GM19397 (cell line): ENCODE data around the gene MUC6.

Source experiments
- ATAC-seq: cut with Tn5 transposase; IDR thresholded peaks from one replicate; pipeline ENCODE4 v1.9.1; 2021; ENCODE audit warnings: mild to moderate bottlenecking, moderate library complexity; ENCODE audit not compliant: unreplicated experiment

The MUC6 gene

DNA sequence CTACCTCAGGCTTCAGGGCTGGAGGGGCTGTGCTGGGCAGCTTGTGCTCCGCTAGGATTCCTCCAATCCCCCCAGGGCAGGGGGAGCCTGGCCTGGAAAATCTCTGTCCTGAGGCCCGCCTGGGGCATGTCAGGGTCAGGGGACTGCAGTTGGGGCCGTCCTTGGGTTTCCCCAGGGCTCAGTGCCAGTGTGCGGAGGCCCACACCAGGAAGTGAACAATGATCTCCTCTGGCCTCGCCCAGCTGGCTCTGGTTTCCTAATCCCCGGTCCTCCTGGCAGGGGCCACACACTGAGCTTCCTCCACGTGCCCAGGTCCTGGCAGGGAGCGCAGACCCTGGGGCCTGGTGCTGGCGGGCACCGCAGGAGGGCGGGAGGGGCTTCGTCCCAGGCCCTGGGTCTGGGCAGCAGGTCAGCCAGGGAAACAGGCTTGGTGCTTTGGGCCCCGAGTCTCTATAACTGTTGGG is 36.8 kb upstream of the MUC6 start:
- ATAC-seq, result no peak

DNA sequence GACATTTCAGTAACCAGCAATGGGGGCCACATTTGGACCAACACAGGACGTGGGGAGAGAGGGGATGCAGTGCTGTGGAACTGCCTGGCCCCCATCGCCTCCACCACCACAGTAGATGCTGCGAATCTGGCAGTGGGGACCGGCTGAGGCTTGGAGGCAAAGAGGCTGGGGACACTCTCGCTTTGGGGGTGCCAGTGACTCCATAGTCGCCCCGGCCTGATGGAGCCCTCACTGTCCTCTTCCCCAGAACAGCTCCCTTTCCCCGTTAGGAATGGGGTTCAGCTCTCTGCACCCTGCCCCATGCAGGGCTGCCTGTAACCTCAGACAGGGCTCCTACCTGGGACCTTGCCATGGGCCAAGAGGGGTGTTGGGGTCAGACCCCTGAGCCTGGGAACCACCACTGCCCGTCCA is 36.3 kb upstream of the MUC6 start:
- no peak for ATAC-seq

DNA sequence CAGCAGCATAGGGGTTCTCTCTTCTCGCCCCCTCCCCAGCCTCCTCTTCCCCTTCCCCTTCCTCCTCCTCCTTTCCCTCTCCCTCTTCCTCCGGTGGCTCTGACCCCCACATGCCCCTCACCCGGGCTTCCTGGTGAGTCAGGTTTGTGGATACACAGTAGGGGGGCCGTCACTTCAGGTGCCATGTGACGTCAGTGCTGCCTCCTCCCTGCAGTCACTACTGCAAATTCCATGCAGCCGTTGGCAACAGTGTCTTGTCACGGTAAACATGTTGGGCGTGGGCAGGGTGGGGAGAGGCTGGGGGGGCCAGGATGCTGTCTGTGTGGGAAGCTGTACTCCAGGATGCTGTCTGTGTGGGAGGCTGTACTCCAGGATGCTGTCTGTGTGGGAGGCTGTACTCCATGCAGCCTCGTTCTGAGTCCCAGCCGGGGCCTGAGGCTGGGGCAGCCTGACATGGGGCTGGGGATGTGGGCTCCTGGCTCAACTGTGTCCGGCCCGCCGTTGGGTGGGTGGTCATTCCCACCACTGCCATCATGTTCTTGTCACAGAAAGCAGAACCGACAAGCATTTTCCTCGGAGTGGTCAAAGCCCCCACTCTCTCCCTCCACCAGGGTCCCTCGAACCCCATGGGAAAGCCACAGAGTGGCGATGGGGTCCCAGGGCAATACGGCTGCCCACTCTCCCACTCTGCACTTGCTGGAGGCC is 35.8 kb upstream of the MUC6 start:
- no peak for ATAC-seq

DNA sequence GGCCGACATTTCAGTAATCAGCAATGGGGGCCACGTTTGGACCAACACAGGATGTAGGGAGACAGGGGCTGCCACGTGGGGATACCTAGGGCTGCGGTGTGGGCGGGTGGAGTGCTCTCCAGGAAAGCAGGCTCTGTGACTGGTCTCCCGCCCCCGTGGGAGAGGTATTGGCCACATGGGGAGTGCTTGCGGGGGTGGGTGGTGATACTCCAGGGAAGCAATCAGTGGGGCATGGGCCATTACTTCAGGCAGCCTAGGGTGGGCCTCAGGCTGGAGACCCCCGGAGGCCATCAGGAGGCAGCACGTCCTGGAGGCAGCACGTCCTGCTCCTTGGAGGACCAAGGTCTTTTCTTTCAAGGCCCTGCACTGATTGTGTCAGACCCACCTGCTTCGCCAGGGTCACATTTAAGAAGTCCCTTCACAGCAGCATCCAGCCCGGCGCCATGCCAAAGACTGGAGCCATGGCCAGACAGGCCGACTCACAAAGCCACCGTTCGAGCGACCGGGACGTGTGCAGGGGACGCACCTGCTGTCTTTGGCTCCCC is 35.1 kb upstream of the MUC6 start:
- no peak for ATAC-seq

DNA sequence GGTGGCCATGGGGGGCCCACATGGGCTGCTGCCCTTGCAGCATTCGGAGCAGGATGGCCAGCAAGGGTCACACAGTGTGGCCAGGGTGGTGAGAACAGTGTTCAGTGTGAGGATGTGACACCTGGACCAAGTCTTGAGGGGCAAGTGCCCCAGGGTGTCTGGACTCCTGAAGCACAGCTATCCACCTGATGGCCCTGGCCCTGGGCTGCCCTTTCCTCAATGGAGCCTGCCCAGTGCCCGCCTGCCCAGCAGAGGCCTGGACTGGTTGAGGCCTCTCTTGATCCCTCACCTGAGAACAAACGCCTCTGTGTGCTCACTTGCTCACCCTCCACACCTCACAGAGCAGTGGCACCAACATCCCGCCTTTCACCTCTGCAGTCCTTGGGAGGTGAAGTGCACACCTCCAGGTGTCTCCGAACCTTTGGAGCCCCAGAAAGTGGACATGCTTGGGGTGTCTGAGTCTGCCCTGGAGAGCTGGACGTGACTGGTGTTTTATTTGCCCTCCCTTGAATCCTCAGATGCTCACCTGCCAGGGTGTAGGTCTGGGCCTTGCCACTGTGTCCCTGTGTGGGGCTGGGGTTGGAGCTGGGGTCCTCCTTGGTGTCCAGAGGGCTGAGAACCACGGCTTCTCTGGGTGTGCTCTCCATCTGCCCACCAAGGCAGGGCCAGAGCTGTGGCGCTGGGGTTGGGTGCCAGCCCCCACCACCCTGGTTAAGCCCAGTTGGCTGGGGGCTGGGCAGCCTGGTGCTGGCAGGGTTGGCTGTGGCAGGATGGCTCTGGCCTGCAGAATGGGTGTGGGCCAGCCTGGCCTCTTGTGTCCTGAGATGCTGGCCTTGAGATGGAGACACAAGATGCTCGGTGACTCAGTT is 34.3 kb upstream of the MUC6 start:
- no peak for ATAC-seq

DNA sequence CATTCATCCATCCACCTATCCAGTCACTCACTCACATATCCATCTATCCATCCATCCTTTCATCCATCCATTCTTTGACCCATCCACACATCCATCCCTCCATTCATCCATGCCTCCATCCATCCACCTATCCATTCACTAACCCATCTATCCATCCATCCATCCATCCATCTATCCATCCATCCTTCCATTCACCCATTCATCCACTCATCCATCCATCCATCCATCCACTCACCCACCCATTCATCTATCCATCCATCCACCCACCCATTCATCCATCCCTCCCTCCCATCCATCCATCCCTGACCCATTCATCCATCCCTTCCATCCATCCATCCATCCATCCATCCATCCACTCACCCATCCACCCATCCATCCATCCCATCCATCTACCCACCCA is 33.2 kb upstream of the MUC6 start:
- ATAC-seq, result no peak

DNA sequence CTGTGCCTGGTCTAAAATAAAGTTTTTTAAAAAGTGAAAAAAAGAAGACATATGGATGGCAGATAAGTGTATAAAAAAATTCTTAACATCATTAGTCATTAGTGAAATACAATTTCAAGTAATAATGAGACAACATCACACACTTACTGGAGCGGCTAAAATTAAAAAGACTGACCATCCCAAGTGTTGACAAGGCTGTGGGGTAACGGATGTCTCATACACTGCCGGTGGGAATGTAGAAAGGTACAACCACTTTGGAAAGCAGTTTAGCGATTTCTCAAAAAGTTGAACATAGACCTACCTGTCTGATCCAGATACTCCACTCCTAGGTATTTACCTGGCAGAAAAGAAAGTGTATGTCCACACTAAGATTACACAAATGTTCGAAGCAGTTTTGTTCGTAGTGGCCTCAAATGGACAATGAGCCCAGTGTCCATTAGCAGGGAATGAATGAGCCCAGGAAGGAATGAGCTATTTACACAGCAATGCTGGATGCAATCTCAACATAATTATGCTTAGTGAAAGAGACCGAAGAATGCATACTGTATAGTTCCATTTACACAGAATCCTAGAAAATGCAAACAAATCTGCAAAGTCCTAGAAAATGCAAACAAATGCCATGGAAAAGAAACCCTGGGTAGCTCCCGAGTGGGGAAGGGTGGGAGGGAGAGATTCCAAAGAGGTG is 31.4 kb upstream of the MUC6 start:
- ATAC-seq, result no peak

DNA sequence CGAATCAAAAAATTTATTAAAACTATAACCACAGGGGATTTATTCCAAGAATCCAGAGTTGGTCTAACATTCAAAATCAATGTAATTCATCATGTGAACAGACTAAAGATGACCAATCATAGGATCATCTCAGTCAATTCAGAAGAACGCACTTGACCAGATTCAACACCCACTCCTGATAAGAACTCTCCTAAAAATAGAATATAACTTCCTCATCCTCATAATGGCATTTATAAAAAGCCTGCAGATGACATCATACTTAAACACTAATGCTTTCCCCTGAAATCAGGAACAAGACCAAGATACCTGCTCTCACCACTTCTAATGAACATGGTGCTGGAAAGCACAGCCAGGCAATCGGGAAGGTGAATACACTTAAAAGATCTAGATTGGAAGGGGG is 27.6 kb upstream of the MUC6 start:
- no peak for ATAC-seq

DNA sequence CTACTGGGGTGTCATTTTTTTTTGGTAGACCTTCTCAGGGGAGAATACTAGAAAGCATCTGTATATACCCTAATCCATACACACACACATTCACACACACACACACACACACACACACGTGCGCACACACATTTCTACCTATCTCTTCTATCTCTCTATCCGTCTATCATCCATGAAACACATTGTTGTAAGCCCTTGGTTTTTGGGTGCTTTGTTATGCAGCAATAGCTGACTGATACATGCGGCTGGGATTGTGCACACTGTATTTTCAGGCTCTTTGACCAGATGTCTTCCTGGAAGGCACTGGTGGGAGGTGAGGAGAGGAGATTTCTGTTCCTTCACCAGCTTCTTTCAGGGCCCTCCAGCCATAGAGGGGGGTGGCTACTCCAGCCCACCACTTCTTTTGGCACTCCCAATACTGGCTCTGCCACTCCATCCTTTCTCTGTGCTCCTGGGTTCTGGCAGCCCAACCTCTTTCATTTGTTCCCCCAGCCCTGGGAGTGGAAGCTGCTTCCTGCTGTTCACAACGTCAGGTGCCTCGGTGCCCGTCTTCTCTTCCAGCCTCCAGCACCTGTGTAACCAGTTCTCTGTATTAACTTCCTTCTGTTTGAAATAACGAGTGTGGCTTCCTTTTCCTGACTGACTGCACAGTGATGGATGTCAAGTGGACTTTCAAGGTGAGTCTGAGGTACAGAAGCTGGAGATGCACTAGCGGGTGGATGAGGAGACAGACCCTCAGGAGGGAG is 25.7 kb upstream of the MUC6 start:
- ATAC-seq, result no peak

DNA sequence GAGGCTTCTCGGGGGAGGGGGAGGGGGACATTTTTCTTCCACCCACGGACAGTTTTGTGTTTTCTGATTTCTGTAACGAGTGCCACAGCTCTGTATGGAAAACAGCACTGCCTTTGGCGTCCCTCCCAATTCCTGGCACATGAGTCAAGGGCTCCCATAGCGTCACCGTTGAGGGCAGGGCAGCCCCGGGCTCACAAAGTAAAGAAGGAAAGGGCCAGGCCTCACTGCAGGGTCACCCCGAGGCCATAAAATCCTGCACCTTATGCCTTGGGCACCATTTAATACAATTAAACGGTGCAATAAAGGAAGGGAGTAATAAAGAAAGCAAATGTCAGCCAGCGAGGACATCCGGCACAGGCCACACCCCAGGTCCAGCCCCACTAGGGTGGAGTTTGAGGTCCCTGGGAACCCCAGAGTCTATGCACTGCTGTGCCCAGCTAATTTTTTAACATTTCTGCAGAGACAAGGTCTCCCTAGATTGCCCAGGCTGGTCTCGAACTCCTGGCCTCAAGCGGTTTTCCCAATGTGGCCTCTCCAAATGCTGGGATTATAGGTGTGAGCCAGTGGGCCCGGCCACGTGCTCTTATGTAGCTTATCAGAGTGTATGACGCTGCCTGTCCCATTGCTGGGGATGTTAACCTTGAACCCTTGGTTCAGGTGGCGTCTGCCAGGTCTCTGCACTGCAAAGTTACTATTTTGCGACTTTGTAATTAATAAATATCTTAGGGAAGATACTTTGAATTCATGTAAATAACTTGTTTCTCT is 24.5 kb upstream of the MUC6 start:
- no peak for ATAC-seq

DNA sequence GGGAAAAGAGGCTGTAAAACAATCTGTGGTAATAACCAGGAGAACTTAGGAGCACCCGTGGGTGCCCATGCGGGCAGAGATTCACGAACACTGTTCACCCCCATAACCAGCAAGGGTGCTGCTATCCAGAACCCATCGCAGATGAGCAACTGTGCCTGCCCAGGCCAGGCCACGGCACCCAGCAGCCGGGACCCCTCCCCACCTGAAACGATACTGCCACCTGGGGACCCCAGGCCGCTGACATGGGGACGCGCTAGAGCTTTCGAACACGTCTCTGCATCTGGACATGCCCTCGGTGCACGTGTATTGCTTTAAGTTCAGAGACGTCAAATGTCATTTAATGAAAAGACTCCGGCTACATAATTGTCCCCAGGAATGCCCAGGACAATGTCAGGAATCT is 23.9 kb upstream of the MUC6 start:
- no peak for ATAC-seq

DNA sequence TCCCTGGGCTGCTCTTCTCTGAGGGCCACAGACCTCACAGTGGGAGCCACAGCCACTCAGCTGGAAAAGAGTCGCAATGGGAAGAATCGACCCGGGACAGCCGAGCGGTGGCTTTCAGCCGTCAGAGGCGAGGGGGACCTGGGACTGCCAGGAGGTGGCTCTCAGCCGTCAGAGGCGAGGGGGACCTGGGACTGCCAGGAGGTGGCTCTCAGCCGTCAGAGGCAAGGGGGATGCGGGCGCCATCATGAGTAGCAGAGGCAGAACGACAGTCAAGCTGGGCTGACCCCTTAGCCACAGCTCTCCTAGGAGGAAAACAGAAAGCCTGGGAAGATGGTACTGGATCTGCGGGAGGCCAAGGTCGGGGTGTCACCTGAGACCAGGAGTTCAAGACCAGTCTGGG is 23.2 kb upstream of the MUC6 start:
- ATAC-seq, result no peak

DNA sequence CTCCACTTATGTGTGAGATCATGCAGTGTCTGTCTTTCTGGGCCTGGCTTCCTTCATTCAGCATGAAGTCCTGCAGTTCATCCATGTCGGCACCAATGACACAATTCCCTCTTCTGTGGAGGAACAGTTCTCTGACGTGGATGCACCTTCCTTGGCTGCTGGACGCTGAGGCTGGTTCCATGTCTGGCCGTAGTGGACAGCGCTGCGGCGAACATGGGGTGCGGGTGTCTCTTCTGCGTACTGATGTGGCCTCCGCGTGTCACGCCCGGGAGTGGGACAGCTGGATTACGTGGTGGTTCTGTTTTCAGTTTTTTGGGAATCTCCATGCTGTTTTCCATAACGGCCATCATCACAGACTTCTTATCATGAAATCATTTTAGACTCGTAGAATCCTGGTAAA is 21.3 kb upstream of the MUC6 start:
- ATAC-seq, result no peak

DNA sequence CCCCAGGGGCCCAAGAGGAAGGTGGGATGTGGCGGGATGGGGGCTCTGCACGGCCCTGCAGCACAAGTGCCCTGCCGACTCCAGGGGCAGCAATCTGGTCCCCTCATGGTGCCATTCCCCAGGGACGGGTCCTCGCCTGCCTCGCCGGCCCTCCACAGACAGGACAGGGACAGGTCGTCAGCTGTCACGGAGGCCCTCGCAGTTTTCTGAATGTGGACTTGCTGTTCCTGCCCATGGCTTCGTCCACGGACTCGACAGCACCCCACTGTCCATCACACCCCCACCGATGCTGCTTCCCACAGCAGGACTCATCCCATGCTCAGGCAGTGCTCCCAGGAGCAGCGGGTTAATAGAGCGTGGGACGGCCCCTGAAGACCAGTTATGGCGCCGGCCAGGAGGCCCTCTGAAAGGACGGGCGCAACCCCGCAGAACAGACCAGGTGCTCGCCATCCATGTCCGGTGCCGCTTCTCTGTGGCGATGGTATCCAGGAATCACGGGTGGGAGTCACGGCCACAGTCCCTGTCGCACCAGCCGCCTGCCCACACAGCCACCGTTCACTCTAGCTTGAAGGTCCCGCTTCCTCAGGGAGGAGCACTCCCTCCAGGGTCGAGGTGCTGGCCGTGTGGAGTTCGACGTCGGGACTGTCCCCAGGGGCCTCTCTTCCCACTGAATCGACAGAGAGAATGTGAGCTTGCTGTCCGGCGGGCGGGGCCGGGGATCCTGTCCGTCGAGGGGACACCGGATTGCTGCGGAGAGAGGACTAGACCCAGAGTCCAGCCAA is 19.7 kb upstream of the MUC6 start:
- ATAC-seq, result no peak

DNA sequence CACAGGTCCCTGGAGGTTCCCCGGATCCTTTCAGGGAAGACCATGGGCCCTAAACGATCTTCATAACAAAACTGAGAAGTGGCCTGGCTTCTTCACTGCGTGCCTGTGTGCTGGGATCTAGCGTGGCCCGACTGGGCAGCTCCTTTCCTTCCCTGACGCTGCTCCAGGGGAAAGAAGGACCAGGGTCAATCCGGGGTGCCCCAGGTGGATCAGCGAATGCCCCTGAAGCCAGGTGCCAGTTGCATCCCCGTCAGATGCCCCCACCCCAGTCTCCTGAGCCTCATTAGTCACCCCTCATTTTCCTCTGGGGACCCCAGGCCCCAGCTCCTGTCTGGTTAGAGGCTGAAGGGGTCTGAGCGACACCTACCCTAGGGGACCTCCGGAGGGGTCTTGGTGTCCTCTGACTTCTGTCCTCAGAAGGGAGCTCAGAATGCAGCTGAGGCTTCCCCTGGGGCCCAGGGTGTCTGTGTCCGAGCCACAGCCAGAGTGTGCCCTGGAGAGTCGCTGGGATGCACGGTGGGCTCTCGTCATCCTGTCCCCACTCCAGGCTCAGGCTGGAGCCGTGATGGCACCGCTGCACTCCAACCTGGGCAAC is 18.7 kb upstream of the MUC6 start:
- ATAC-seq, result no peak

DNA sequence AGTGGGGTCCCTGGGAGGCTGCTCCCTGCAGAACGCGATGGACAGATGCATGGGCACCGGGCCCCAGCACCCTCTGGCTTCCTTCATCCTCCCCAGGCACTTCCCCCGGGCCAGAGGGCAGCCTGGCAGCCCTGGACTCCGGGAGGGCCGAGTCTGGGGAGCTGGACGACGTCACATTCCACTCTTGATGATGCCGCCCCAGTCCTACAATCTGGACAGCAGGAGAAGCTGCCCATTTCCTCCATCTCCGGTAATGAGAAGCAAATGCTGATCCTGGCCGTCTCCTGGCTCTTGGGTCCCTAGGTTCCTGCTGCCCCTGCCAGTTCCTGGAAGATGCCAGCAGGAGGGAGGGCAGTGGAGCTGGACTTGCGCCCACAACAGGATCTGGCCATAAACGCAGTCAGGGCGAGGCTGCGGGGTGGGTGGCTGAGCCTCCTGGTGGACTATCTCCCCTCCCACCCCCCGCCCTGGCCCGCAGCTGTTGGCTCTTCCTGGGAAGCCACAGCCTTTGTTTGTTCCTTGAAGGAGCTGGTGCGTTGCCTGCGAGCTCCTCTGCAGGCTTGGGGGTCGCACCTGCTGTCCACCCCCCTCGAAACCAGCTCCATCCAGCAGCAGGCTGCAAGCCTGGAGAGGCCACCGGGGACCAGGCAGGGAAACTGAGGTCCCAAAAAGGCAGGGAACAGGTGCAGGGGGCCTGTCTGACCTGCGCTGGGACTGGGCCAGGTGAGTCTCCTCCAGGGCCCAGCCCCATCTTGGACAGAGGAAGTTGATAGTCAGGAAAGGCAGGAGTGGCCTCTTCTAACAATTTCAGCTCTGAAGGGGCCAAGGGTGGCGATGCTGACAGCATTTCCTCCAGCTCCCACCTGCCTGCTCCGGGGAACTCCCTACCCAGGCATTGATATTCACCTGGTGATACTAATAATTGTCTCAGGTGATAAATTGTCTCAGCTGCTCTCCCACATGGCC is 17.9 kb upstream of the MUC6 start:
- ATAC-seq, result no peak

DNA sequence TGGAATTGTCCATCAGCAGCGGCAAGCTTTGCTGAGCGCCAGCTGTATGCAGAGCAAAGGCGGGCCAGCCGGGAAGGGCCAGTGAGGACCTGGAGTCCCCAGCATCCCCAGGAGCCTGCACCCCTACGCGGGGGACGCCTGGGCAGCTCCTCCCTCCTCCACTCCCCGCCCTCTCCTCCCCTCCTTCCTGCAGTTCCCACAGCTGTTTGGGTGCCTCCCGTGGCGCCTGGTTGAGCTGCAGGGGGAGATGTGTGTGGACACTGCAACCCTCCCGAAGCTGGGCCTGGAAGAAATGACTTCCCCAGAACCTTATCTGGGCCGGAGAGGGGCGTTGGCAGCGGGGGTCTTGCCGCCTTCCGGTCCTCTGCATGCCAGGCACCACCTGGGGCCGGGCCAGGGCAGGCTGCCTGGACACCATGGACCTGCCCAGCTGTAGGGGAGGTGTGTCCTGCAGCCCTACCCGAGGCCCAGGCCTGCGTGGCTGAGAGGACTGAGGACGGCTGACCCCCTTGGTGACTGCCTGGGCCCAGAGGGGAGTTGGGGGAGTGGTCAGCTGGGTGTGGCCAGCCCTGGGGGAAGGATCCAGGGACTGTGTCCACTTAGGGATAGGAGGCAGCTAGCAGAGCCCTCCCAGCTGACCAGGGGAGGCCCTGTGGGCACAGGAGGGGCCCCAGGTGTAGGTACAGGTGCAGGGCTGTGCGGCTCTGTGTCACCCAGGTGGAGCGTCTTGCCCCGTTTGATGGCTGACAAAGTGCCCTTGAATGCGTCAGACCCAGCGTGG is 16.8 kb upstream of the MUC6 start:
- ATAC-seq, result no peak
